Sigmoid colon (tissue), 4 donors: ENCODE results near the gene GRIK4.

Source experiments
- POLR2AphosphoS5 ChIP-seq, 4 donors: sonication (generic); formaldehyde crosslinking; IDR thresholded peaks; one replicate each; pipeline ENCODE4 v1.6.1; 2017; ENCODE audit warnings: antibody characterized with exemption in 4 of 4
- TF ChIP-seq, protein P1 (sequence below), 4 experiments: fragments of 450-650 bp in 3 of 4; fragments of 200-600 bp in 1 of 4; IDR thresholded peaks; one replicate each; pipeline ENCODE4 v1.5.1; 2016 to 2019; ENCODE audit warnings: antibody characterized with exemption in 4 of 4, mild to moderate bottlenecking in 3 of 4, moderate library complexity in 2 of 4

- TF ChIP-seq, protein P1, sequence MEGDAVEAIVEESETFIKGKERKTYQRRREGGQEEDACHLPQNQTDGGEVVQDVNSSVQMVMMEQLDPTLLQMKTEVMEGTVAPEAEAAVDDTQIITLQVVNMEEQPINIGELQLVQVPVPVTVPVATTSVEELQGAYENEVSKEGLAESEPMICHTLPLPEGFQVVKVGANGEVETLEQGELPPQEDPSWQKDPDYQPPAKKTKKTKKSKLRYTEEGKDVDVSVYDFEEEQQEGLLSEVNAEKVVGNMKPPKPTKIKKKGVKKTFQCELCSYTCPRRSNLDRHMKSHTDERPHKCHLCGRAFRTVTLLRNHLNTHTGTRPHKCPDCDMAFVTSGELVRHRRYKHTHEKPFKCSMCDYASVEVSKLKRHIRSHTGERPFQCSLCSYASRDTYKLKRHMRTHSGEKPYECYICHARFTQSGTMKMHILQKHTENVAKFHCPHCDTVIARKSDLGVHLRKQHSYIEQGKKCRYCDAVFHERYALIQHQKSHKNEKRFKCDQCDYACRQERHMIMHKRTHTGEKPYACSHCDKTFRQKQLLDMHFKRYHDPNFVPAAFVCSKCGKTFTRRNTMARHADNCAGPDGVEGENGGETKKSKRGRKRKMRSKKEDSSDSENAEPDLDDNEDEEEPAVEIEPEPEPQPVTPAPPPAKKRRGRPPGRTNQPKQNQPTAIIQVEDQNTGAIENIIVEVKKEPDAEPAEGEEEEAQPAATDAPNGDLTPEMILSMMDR (IDR thresholded peaks at IDR 0.05) = no peak
- TF ChIP-seq POLR2AphosphoS5 (IDR thresholded peaks at IDR 0.05) = no peak
These were observed 382.8 kb downstream of the GRIK4 start for GRCh38 chr11:120894202-120894985.
